HG02798 (cell line): ENCODE measurements around the gene TMEM18.

Experiments
- ATAC-seq: cut with Tn5 transposase; IDR thresholded peaks from one replicate; pipeline ENCODE4 v1.9.1; 2021; ENCODE audit warnings: mild to moderate bottlenecking; ENCODE audit not compliant: unreplicated experiment, poor library complexity

TMEM18 gene

DNA sequence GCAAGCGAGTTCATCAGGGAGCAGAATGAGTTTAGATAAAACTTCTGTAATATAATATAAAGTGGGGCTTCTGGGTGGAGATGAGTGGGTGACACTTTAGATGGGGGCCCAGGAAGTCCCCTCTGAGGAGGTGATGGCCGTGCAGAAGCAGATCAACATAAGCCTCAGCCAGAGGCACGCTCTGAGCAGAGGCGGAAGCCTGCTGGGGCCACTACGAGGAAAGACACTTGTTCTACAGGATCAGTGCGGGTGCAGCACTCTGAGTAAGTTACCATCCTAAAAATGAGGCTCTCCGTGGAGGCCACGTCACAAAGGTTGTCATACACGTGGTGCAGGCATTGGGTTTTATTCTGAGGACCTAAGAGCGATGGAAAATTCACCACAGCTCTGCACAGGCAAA, 22.3 kb downstream of the TMEM18 start:
- no peak for ATAC-seq

- ATAC-seq, result no peak
Measured at GRCh38 chr2:653645-654425, 23.4 kb downstream of the TMEM18 start.

DNA sequence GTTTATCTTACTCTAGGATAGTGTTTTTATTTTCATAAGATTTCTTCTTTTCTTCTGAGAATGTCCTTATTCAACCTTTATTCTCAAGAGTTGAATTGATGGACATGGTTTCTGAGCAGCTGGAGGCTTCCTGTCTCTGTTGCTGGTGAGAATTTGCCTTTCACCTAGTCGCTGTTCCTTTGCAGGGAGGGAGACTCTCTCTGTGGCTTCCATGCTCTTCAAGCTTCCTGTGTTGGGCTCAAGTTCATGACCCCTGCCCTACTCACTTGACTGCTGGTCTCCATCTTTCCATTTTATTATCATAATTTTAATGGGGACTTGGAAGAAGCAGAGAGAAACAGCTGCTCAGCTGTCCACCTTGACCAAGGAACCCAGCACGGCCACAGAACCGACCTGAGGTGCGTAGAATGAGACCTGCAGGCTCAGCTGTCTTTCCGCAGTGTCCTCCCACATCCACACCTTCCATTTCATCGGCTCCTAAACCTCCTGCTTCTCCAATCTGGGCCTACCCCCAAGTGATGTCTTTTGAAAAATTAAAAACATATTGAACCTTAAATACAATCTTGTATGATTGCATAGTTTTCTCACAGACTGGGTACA, 24.2 kb downstream of the TMEM18 start:
- ATAC-seq, result no peak

DNA sequence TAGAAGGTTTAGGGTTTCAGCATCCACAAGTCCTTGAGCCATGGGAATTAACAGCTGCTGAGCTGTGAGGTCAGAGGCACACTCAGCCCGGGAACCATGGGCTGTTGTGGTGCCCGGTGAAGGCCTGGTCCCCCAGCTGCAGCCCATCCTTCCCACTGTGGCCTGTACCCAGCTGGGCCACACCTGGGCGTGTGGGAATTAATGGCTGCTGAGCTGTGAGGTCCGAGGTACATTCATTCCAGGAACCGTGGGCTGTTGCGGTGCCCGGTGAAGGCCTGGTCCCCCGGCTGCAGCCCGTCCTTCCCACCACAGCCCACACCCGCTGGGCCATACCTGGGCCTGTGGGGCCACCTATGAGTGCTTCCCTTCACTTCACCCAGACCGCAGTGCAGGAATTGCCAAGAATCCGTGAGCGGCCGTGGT, 25.2 kb downstream of the TMEM18 start:
- no peak for ATAC-seq

DNA sequence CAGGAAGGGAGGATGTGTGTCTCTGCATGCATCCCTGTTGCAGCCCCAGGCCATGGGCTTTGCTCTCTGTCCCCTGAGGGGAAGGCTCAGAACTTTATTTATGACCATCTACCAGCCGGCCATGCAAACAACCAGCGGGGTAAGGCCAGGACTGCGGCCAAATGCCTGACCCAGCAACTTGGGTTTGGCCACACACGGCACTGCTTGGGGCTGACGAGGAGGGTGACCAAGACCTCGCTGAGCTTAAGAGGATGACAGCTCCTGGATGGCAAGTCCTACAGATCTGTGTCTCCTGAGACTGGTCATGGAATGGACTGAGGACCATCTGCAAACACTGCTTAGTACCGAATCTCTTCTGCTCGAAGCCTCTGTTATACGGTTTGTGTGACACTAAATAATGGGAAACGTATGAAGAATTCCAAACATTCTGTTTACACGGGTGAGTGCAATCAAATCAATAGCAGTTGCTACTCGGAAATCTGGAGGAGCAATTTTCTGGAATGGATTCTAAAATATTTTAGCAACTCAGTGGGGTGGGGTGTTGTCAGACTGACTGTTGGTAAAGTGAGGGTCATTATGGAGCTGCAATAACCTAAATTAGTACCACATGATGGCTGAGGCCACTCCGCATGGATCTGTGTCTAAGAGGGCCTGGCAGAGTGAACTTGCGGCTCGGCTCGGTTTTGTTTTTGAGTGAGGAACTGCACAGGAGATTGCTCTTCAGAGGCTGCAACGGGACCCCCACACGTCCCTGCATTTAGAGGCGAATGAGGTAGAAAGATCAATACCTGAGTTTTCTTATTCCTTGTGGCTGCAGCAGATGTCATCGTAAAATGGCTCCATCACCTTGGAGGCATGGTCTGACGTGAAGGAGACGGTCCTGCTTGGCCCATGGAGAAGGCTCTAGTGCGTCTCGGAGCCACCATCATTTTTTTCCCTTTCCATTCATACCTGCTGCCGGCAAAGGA, 26.6 kb downstream of the TMEM18 start:
- no peak for ATAC-seq

DNA sequence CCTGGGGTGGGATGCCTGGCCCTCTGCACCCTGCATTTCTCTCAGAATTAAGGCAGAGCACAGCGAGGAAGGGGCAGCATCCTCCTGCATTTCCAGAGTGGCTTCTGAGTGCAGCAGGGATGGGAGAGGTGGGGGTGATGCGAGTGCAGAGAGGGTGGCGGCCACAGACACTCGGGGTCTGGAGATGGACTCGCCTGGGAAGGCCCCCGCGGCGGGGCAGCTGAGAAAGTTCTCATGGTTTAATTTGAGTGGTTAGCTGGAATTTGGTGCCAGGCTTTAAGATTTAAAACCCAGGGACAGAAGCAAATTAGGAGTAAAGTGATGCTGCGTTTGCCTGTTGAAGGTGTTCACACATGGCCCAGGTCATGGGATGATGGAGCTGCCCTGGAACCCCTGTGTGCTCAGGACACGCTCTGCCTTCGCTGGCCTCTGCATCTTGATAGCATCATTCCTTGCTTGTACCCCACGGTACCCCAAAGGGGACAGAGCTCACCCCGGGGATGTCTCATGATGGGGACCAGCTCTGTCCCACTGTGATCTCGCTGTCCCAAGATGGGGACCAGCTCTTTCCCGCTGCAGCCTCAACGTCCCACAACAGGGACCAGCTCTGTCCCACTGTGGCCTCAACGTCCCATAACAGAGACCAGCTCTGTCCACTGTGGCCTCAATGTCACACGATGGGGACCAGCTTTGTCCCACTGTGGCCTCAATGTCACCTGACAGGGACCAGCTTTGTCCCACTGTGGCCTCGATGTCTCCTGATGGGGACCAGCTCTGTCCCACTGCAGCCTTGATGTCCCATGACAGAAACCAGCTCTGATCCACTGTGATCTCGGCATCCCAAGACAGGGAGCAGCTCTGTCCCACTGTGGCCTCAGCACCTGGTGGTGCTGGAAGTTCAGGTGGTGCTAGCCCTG, 27.5 kb downstream of the TMEM18 start:
- no peak for ATAC-seq

GRCh38 chr2:648476-649424, 28.5 kb downstream of the TMEM18 start:
- ATAC-seq, result no peak

DNA sequence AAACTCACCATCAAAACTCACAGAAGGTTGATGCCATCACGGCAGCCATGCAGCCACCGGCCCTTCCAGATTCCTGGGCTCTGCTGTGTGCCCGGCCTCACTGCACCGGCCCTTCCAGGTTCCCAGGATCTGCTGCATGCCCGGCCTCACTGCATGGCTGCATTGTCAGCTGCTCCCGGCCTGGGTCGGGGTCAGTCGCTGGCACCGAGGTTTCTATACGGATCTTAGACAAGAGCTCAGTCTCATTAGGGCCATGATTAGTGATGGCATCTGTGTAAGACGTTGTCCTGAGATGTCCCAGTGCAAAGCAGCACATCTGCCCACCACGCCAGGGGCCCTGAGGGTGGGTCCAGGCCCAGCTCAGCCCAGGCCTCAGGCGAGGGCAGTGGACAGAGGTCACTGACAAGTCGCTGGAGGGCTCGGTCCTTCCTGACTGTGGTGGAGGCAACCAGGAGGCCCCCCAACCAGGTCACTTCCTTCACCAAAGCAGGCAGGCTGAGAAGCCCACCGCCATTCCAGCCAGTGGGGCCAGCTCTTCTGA, 29.4 kb downstream of the TMEM18 start:
- no peak for ATAC-seq

GRCh38 chr2:647003-647560, 30.1 kb downstream of the TMEM18 start:
- ATAC-seq, result no peak

- ATAC-seq, result no peak
Measured at GRCh38 chr2:644871-645270, 32.3 kb downstream of the TMEM18 start.

GRCh38 chr2:643761-644160, 33.4 kb downstream of the TMEM18 start:
- ATAC-seq, result no peak

GRCh38 chr2:643334-643733, 33.9 kb downstream of the TMEM18 start:
- ATAC-seq, result no peak

DNA sequence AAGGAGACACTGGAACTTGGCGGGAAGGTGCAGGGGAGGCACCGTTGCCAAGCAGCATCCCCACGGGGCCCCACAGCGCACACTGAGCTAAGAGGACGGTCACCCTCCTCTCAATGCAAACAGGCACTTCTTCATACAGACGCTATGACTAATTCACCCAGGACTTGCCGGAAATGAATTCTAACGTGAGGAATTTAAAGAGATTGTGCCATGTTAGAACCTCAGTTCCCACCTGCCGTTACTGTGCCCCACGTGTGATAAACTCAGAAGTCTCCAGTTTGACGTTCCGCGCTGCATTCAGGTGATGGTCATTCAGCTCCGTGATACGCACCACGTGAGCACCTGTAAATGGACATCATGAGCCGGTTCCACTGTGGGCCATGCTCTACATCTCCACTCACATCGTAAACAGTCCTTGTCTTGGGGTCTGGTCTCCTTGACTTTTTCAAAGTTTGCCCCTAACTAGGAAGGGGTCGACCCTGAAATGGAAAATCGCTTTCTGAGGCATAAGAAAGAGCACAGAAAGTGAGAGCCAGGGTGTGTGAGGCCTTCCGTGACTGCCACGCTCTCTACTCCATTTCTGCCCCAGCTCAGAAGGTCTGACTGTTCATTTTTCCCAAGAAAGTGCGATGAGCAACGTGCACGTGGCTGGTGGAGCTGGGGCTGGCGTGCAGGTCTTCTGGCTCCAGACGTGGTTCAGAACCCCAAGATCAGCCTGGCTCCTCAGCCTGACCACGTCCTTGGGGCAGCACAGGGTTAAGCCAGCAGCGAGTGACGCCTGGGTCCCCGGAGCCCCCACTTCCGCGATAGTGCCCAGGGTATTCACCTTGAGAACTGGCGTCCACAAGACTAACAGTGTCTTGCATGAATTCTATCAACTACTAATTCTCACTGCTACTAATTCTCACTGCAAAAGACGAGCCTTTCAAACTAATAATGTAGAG, 35.1 kb downstream of the TMEM18 start:
- ATAC-seq, result no peak

- no peak for ATAC-seq
Measured at GRCh38 chr2:641164-641871, 35.9 kb downstream of the TMEM18 start.

- ATAC-seq, result no peak
Measured at GRCh38 chr2:639703-640102, 37.5 kb downstream of the TMEM18 start.

- ATAC-seq, result no peak
Measured at GRCh38 chr2:637804-638203, 39.4 kb downstream of the TMEM18 start.

DNA sequence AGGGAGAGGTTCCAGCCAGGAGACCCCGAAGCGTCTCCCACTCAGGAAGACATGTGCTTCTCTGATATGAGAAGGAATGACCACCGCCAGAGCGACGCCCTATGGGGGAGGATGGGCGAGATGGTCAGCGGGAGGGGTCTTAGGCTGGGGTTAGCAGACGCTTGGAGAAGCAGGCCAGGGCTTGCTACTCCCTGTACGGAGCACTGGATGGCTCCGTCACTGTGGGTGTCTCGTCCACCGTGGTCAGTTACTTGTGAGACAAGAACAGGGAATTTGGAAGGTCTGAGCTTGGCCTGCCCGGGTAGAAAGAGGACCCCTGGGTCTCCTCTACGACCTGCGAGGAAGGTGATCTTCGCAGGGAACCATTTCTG, 39.8 kb downstream of the TMEM18 start:
- ATAC-seq, result no peak
